GM12878 (cell line): ENCODE measurements around the gene IER5. TPM values are rescaled to one million over a fixed set of nuclear protein-coding genes. Genes with fewer than 3 reads are reported as not detected.

Source experiments
- ATF2 ChIP-seq: IDR thresholded peaks from 2 replicates; pipeline ENCODE4 v1.6.1; 2012; ENCODE audit warnings: low read length, inconsistent platforms
- CREB1 ChIP-seq: IDR thresholded peaks from 2 replicates; pipeline ENCODE4 v1.6.1; 2012; ENCODE audit warnings: low read depth, mild to moderate bottlenecking, inconsistent platforms
- MYC ChIP-seq: IDR thresholded peaks from 2 replicates; pipeline ENCODE4 v1.6.1; 2011; ENCODE audit warnings: mild to moderate bottlenecking, low read length, moderate library complexity, inconsistent platforms; ENCODE audit not compliant: insufficient read depth, insufficient replicate concordance, insufficient read length, severe bottlenecking
- NR2C1 ChIP-seq: fragments of 450-650 bp; IDR thresholded peaks from 2 replicates; pipeline ENCODE4 v1.6.1; 2017; ENCODE audit warnings: antibody characterized with exemption, mild to moderate bottlenecking, moderate library complexity
- REST ChIP-seq: IDR thresholded peaks from 2 replicates; pipeline ENCODE4 v1.6.1; 2012; ENCODE audit warnings: mild to moderate bottlenecking, low read depth, low read length
- RFX5 ChIP-seq: IDR thresholded peaks from 2 replicates; pipeline ENCODE4 v1.6.1; 2011; ENCODE audit warnings: low read depth, low read length, improper control_type of control experiment
- SMAD5 ChIP-seq: IDR thresholded peaks from 2 replicates; pipeline ENCODE4 v1.6.1; 2016; ENCODE audit warnings: antibody characterized with exemption, low read depth
- SMARCA5 ChIP-seq: fragments of 450-650 bp; IDR thresholded peaks from 2 replicates; pipeline ENCODE4 v1.6.1; 2017; ENCODE audit warnings: mild to moderate bottlenecking
- SREBF2 ChIP-seq: IDR thresholded peaks from 2 replicates; pipeline ENCODE4 v1.6.1; 2012; ENCODE audit warnings: mild to moderate bottlenecking, low read length
- STAT1 ChIP-seq: fragments of 450-650 bp; conservative IDR thresholded peaks from 2 replicates; pipeline ENCODE4 v1.6.1; 2014; ENCODE audit warnings: antibody characterized with exemption, mild to moderate bottlenecking
- TCF12 ChIP-seq: IDR thresholded peaks from 2 replicates; pipeline ENCODE4 v1.6.1; 2011; ENCODE audit warnings: low read depth, mild to moderate bottlenecking, low read length
- polyA plus RNA-seq, 11 experiments: library from polyadenylated mRNA; depleted of rRNA in 4 of 11; unstranded in 6 of 11; stranded (reverse) in 5 of 11; fragments of >200 nt; fragmentation: Nextera tagmentation in 4 of 11; fragmentation: Illumina TruSeq in 1 of 11; extraction: Ambion mirVana in 4 of 11; extraction: Trizol in 1 of 11; gene quantifications; 1 replicate in 1 of 11; 2 replicates in 10 of 11; pipeline versions ENCODE4 v1.2.1 to v1.2.3, GENCODE V29; 2011 to 2016; ENCODE audit warnings: inconsistent platforms in 2 of 11, missing spikeins in 2 of 11, low read depth in 1 of 11
- total RNA-seq, 4 experiments: library from RNA; depleted of rRNA in 3 of 4; stranded (reverse); fragments of >200 nt in 3 of 4; fragmentation: Illumina TruSeq in 1 of 4; extraction: Trizol in 1 of 4; gene quantifications; 2 replicates each; pipeline versions ENCODE4 v1.2.1 to v1.2.3, GENCODE V29; 2013 to 2021
- TF ChIP-seq, protein P1 (sequence below): fragments of 450-650 bp; formaldehyde crosslinking; IDR thresholded peaks from 2 replicates; pipeline ENCODE4 v1.5.0; 2022; ENCODE audit warnings: mild to moderate bottlenecking, missing genetic modification characterization

The IER5 gene
- total and polyA plus RNA-seq, 10 of the 15 experiments (the other 5 are each of a cell fraction or from before 2014, with no cell fraction given) = 4.3 to 75.2 (median 30.5) TPM

- TF ChIP-seq RFX5 (peak; percentile 52), SMARCA5 (no peak; the same call in 1 of the 2 replicates), MYC (no peak), CREB1 (peak; percentile 86), REST (peak; percentile 57; the same call in 1 of the 2 replicates), STAT1 (no peak), SMAD5 (peak; percentile 99), NR2C1 (no peak), TCF12 (peak; percentile 92; the same call in 1 of the 2 replicates), SREBF2 (no peak), ATF2 (no peak)
- TF ChIP-seq, protein P1, sequence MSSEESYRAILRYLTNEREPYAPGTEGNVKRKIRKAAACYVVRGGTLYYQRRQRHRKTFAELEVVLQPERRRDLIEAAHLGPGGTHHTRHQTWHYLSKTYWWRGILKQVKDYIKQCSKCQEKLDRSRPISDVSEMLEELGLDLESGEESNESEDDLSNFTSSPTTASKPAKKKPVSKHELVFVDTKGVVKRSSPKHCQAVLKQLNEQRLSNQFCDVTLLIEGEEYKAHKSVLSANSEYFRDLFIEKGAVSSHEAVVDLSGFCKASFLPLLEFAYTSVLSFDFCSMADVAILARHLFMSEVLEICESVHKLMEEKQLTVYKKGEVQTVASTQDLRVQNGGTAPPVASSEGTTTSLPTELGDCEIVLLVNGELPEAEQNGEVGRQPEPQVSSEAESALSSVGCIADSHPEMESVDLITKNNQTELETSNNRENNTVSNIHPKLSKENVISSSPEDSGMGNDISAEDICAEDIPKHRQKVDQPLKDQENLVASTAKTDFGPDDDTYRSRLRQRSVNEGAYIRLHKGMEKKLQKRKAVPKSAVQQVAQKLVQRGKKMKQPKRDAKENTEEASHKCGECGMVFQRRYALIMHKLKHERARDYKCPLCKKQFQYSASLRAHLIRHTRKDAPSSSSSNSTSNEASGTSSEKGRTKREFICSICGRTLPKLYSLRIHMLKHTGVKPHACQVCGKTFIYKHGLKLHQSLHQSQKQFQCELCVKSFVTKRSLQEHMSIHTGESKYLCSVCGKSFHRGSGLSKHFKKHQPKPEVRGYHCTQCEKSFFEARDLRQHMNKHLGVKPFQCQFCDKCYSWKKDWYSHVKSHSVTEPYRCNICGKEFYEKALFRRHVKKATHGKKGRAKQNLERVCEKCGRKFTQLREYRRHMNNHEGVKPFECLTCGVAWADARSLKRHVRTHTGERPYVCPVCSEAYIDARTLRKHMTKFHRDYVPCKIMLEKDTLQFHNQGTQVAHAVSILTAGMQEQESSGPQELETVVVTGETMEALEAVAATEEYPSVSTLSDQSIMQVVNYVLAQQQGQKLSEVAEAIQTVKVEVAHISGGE (CRISPR knock-in tag) = no peak
- TF ChIP-seq, all 136 proteins: peak for 67
Measured at GRCh38 chr1:181088079-181089016, at the start of gene IER5 (continued).
